HEK293 (cell line): ENCODE data around the gene RSRC2.
"Not testable (repeated sequence)": the region's sequence is repeated elsewhere in the genome, so short reads cannot be mapped to it uniquely, and the experiment has no call there.

Experiments
- CTCF ChIA-PET: fragments of 350-600 bp; formaldehyde crosslinking; extraction: SDS; loops from one replicate; lab custom pipeline; 2021; ENCODE audit warnings: antibody characterized with exemption; lab: Yijun Ruan, JAX
- POLR2A ChIA-PET: fragments of 300-600 bp; formaldehyde crosslinking; extraction: SDS; loops from one replicate; lab custom pipeline; 2020; ENCODE audit warnings: antibody characterized with exemption, inconsistent platforms; lab: Yijun Ruan, JAX
- H3K27ac ChIP-seq: fragments of 200-500 bp; sonication (Bioruptor generic); 2 replicates; pipeline ENCODE4 v1.5.1; 2014; ENCODE audit warnings: low read depth, low read length, control low read depth, inconsistent platforms; ENCODE audit errors: extremely low read depth
- H3K36me3 ChIP-seq, 2 experiments: fragments of 200-500 bp in 1 of 2; sonication (Bioruptor generic) in 1 of 2; 1 replicate in 1 of 2; 2 replicates in 1 of 2; pipeline ENCODE4 v1.5.1; 2014 to 2017; ENCODE audit warnings: inconsistent platforms in 2 of 2, low read length in 2 of 2; ENCODE audit not compliant: control insufficient read depth in 2 of 2, insufficient read depth in 1 of 2
- H3K4me1 ChIP-seq: fragments of 200-500 bp; sonication (Bioruptor generic); 2 replicates; pipeline ENCODE4 v1.5.1; 2014; ENCODE audit warnings: mild to moderate bottlenecking, low read length, inconsistent platforms; ENCODE audit not compliant: control insufficient read depth, insufficient read depth
- H3K4me3 ChIP-seq: 2 replicates; pipeline ENCODE4 v1.5.1; 2011; ENCODE audit warnings: low read depth, mild to moderate bottlenecking, control low read depth, low read length, moderate library complexity
- H3K9me3 ChIP-seq: fragments of 200-500 bp; sonication (Bioruptor generic); 2 replicates; pipeline ENCODE4 v1.5.1; 2014; ENCODE audit warnings: low read depth, low read length, inconsistent platforms; ENCODE audit not compliant: control insufficient read depth, insufficient read depth
- CTCF ChIP-seq: fragments of 450-650 bp; formaldehyde crosslinking; IDR thresholded peaks from 2 replicates; pipeline ENCODE4 v1.5.1; 2016; ENCODE audit warnings: missing biosample characterization, missing genetic modification characterization
- GLI4 ChIP-seq: fragments of 450-650 bp; formaldehyde crosslinking; IDR thresholded peaks from 2 replicates; pipeline ENCODE4 v1.5.1; 2016; ENCODE audit warnings: missing biosample characterization, missing genetic modification characterization
- SCRT1 ChIP-seq: fragments of 450-650 bp; formaldehyde crosslinking; IDR thresholded peaks from 2 replicates; pipeline ENCODE4 v1.5.1; 2016; ENCODE audit warnings: missing biosample characterization, missing genetic modification characterization, borderline replicate concordance
- SCRT2 ChIP-seq: fragments of 450-650 bp; formaldehyde crosslinking; IDR thresholded peaks from 2 replicates; pipeline ENCODE4 v1.5.1; 2016; ENCODE audit warnings: missing biosample characterization, missing genetic modification characterization
- SETDB1 ChIP-seq: IDR thresholded peaks from one replicate; pipeline ENCODE4 v1.6.1; 2017; ENCODE audit warnings: mild to moderate bottlenecking, low read length, moderate library complexity, mixed read lengths; ENCODE audit not compliant: insufficient read length
- SP7 ChIP-seq: fragments of 450-650 bp; formaldehyde crosslinking; IDR thresholded peaks from 2 replicates; pipeline ENCODE4 v1.5.1; 2016; ENCODE audit warnings: missing biosample characterization, missing genetic modification characterization
- YY1 ChIP-seq: fragments of 450-650 bp; formaldehyde crosslinking; IDR thresholded peaks from 2 replicates; pipeline ENCODE4 v1.5.1; 2018; ENCODE audit warnings: missing biosample characterization, missing genetic modification characterization
- ZBTB17 ChIP-seq: fragments of 450-650 bp; formaldehyde crosslinking; IDR thresholded peaks from 2 replicates; pipeline ENCODE4 v1.5.1; 2016; ENCODE audit warnings: missing biosample characterization, missing genetic modification characterization
- ZFP69B ChIP-seq: fragments of 450-650 bp; formaldehyde crosslinking; IDR thresholded peaks from 2 replicates; pipeline ENCODE4 v1.5.1; 2016; ENCODE audit warnings: missing biosample characterization, missing genetic modification characterization
- ZNF121 ChIP-seq: fragments of 450-650 bp; formaldehyde crosslinking; IDR thresholded peaks from 2 replicates; pipeline ENCODE4 v1.5.1; 2016; ENCODE audit warnings: missing biosample characterization, missing genetic modification characterization
- ZNF132 ChIP-seq: fragments of 450-650 bp; formaldehyde crosslinking; IDR thresholded peaks from 2 replicates; pipeline ENCODE4 v1.5.1; 2017; ENCODE audit warnings: missing biosample characterization, missing genetic modification characterization, borderline replicate concordance
- ZNF133 ChIP-seq: fragments of 450-650 bp; formaldehyde crosslinking; IDR thresholded peaks from 2 replicates; pipeline ENCODE4 v1.5.1; 2016; ENCODE audit warnings: missing biosample characterization, missing genetic modification characterization
- ZNF184 ChIP-seq: fragments of 450-650 bp; IDR thresholded peaks from 2 replicates; pipeline ENCODE4 v1.5.1; 2018; ENCODE audit warnings: missing biosample characterization, mild to moderate bottlenecking, missing genetic modification characterization
- ZNF362 ChIP-seq: fragments of 450-650 bp; formaldehyde crosslinking; IDR thresholded peaks from 2 replicates; pipeline ENCODE4 v1.5.1; 2016; ENCODE audit warnings: missing biosample characterization, missing genetic modification characterization
- ZNF37A ChIP-seq: fragments of 450-650 bp; IDR thresholded peaks from 2 replicates; pipeline ENCODE4 v1.5.1; 2018; ENCODE audit warnings: missing biosample characterization, missing genetic modification characterization
- ZNF416 ChIP-seq: fragments of 450-650 bp; formaldehyde crosslinking; IDR thresholded peaks from 2 replicates; pipeline ENCODE4 v1.5.1; 2016; ENCODE audit warnings: missing biosample characterization, missing genetic modification characterization
- ZNF549 ChIP-seq: fragments of 450-650 bp; IDR thresholded peaks from 2 replicates; pipeline ENCODE4 v1.5.1; 2018; ENCODE audit warnings: missing biosample characterization, missing genetic modification characterization, mild to moderate bottlenecking, inconsistent platforms, moderate library complexity
- ZNF558 ChIP-seq: fragments of 450-650 bp; formaldehyde crosslinking; IDR thresholded peaks from 2 replicates; pipeline ENCODE4 v1.5.1; 2016; ENCODE audit warnings: missing biosample characterization, missing genetic modification characterization
- ZNF560 ChIP-seq: fragments of 450-650 bp; formaldehyde crosslinking; IDR thresholded peaks from 2 replicates; pipeline ENCODE4 v1.5.1; 2017; ENCODE audit warnings: missing biosample characterization, missing genetic modification characterization, borderline replicate concordance
- ZNF623 ChIP-seq: fragments of 450-650 bp; formaldehyde crosslinking; IDR thresholded peaks from 2 replicates; pipeline ENCODE4 v1.5.1; 2016; ENCODE audit warnings: missing biosample characterization, missing genetic modification characterization
- ZNF629 ChIP-seq: fragments of 450-650 bp; formaldehyde crosslinking; IDR thresholded peaks from 2 replicates; pipeline ENCODE4 v1.5.1; 2017; ENCODE audit warnings: missing biosample characterization, missing genetic modification characterization
- ZNF658 ChIP-seq: fragments of 450-650 bp; formaldehyde crosslinking; IDR thresholded peaks from 2 replicates; pipeline ENCODE4; 2016; ENCODE audit warnings: missing biosample characterization, missing genetic modification characterization
- ZNF777 ChIP-seq: fragments of 450-650 bp; formaldehyde crosslinking; IDR thresholded peaks from 2 replicates; pipeline ENCODE4 v1.5.1; 2017; ENCODE audit warnings: missing biosample characterization, missing genetic modification characterization, borderline replicate concordance

RSRC2 gene

GRCh38 chr12:122487807-122488206, 38.9 kb downstream of the RSRC2 start:
- CTCF ChIA-PET, result interaction anchor here (3.4 kb wide), 1 partner anchor 88 kb away, joined by 9 read pairs; no protein-coding TSS in a partner anchor

GRCh38 chr12:122486805-122487426, 39.8 kb downstream of the RSRC2 start:
- Histone ChIP-seq H3K4me3 (no peak overlapping the region), H3K4me1 (no peaks in the 10 kb centered on the region), H3K27ac (no peak overlapping the region), H3K36me3 (peaks cover 71 to 85% of the 10 kb centered on the region in 2 experiments), H3K9me3 (no peaks in the 10 kb centered on the region)
- ChIA-PET POLR2A (no interaction called here), CTCF (interaction anchor here (0.9 to 2.0 kb wide), 2 partner anchors 14 to 15 kb away, joined by 3 to 6 read pairs; no protein-coding TSS in a partner anchor)
- no peak for TF ChIP-seq SCRT2 (tag by site-specific recombination)
- no peak for TF ChIP-seq ZFP69B
- no peak for TF ChIP-seq ZNF37A
- TF ChIP-seq SETDB1, result no peak
- no peak for TF ChIP-seq ZNF132
- no peak for TF ChIP-seq ZBTB17 (tag by site-specific recombination)
- no peak for TF ChIP-seq ZNF658 (tag by site-specific recombination)
- TF ChIP-seq ZNF623 (tag by site-specific recombination), result no peak
- TF ChIP-seq ZNF560 (tag by site-specific recombination), result no peak

More at GRCh38 chr12:122487807-122488206, 38.9 kb downstream of the RSRC2 start:
- not testable (repeated sequence) for H3K27ac ChIP-seq, H3K9me3 ChIP-seq, H3K4me3 ChIP-seq, H3K4me1 ChIP-seq
- POLR2A ChIA-PET, result interaction anchor here (1.3 kb wide), 1 partner anchor 13 kb away, joined by 6 read pairs; the partner anchor contains the start of gene ZCCHC8
- peaks cover 71 to 89% of the 10 kb centered on the region in 2 experiments for H3K36me3 ChIP-seq
- 0 out of 2 replicates have a peak, but pooled peaks have one; percentile 13 for TF ChIP-seq SCRT1 (tag by site-specific recombination)

GRCh38 chr12:122486360-122486759, 40.4 kb downstream of the RSRC2 start:
- H3K27ac ChIP-seq, H3K4me3 ChIP-seq, H3K4me1 ChIP-seq, H3K9me3 ChIP-seq: not testable (repeated sequence)
- ChIA-PET CTCF (interaction anchor here (0.9 to 2.0 kb wide), 2 partner anchors 13 to 15 kb away, joined by 3 to 6 read pairs; no protein-coding TSS in a partner anchor), POLR2A (interaction anchor here (0.6 kb wide), 1 partner anchor 166 kb away, joined by 7 read pairs; no protein-coding TSS in a partner anchor)
- peaks cover 70 to 87% of the 10 kb centered on the region in 2 experiments for H3K36me3 ChIP-seq
- TF ChIP-seq SP7 (tag by site-specific recombination) (0 out of 2 replicates have a peak, but pooled peaks have one; percentile 18), ZNF362 (tag by site-specific recombination) (peak; percentile 44; the same call in 1 of the 2 replicates)

GRCh38 chr12:122484385-122484784, 42.4 kb downstream of the RSRC2 start:
- H3K9me3 ChIP-seq, H3K27ac ChIP-seq, H3K4me3 ChIP-seq, H3K4me1 ChIP-seq, POLR2A ChIA-PET: not testable (repeated sequence)
- H3K36me3 ChIP-seq, result peaks cover 69 to 90% of the 10 kb centered on the region in 2 experiments
- TF ChIP-seq ZNF121 (tag by site-specific recombination), result peak; percentile 98
- CTCF ChIA-PET, result interaction anchor here (0.6 to 1.3 kb wide), 4 partner anchors 13 to 128 kb away, joined by 3 to 5 read pairs (median 4); no protein-coding TSS in a partner anchor

GRCh38 chr12:122483969-122484368, 42.8 kb downstream of the RSRC2 start:
- Histone ChIP-seq H3K9me3 (no peaks in the 10 kb centered on the region), H3K27ac (no peak overlapping the region), H3K36me3 (peaks cover 70 to 89% of the 10 kb centered on the region in 2 experiments), H3K4me1 (no peaks in the 10 kb centered on the region), H3K4me3 (no peak overlapping the region)
- ChIA-PET CTCF (interaction anchor here (0.9 to 1.5 kb wide), 4 partner anchors 11 to 60 kb away, joined by 3 to 5 read pairs (median 4); no protein-coding TSS in a partner anchor), POLR2A (interaction anchor here (0.6 kb wide), 1 partner anchor 1294 kb away, joined by 3 read pairs; no protein-coding TSS in a partner anchor)
- no peak for TF ChIP-seq ZNF549
- no peak for TF ChIP-seq ZNF558 (tag by site-specific recombination)
- no peak for TF ChIP-seq ZNF184
- TF ChIP-seq ZNF416 (tag by site-specific recombination), result no peak
- no peak for TF ChIP-seq GLI4 (tag by site-specific recombination)
- TF ChIP-seq CTCF (tag by site-specific recombination), result no peak
- no peak for TF ChIP-seq ZNF777 (tag by site-specific recombination)
- no peak for TF ChIP-seq YY1 (tag by site-specific recombination)
- TF ChIP-seq ZNF629 (tag by site-specific recombination), result no peak
- TF ChIP-seq SCRT2 (tag by site-specific recombination), result no peak
- TF ChIP-seq ZNF133 (tag by site-specific recombination), result no peak
